GM23248 (cell line): ENCODE measurements around the gene GHITM.
"Not testable (repeated sequence)": the region's sequence is repeated elsewhere in the genome, so short reads cannot be mapped to it uniquely, and the experiment has no call there.

ENCODE experiments used
- EZH2 ChIP-seq: fragments of 200-600 bp; sonication (generic); IDR thresholded peaks from 2 replicates; pipeline ENCODE4 v1.6.1; 2018; ENCODE audit warnings: antibody characterized with exemption, mild to moderate bottlenecking; ENCODE audit not compliant: insufficient read depth, poor library complexity, severe bottlenecking
- EZH2phosphoT487 ChIP-seq: fragments of 200-600 bp; sonication (generic); IDR thresholded peaks from 2 replicates; pipeline ENCODE4 v1.6.1; 2018; ENCODE audit warnings: antibody characterized with exemption, moderate library complexity, mild to moderate bottlenecking, low read depth; ENCODE audit not compliant: insufficient read depth

DNA sequence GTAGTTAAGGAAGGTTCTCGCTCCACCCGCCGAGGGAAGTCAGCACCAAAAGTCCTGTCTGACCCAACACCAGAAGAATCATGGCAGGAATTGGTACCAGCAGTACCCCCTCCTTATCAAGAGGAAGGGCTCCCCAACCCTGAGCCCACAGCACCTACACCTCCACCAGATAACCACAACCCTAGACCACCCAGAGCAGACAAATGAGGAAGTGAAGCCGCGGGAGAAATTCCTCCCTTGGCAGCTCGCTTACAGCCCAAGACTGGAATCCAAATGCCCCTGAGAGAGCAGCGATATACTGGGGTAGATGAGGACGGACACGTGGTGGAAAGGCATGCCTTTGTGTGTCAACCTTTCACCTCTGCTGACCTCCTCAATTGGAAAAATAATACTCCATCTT is 29.5 kb upstream of the GHITM start:
- TF ChIP-seq EZH2, EZH2phosphoT487: not testable (repeated sequence)
